ENCODE data around the gene SYNPR. TPM values are rescaled to one million over a fixed set of nuclear protein-coding genes. Genes with fewer than 3 reads are reported as not detected.

Gene SYNPR
- total and polyA plus RNA-seq, 7 donors: 0.16 to 1.4 (median 0.32) TPM; not detected in 2

- no peak for DNase-seq
- H3K27ac ChIP-seq: no peak overlapping the region
- H3K9me3 ChIP-seq: no peaks in the 10 kb centered on the region
- no peaks in the 10 kb centered on the region for H3K4me1 ChIP-seq
- no peaks in the 10 kb centered on the region for H3K36me3 ChIP-seq
- no peaks in the 10 kb centered on the region for H3K27me3 ChIP-seq
- no peak for TF ChIP-seq CTCF (IDR thresholded peaks at IDR 0.05)
- intact Hi-C loops (cut with DNase I): no loop called here
- no peak overlapping the region for H3K4me3 ChIP-seq
- whole genome bisulfite sequencing, 2 donors: 18 to 57% methylated on average over 5 of the region's 5 CpGs
Observed at GRCh38 chr3:63450634-63451363, 172.7 kb downstream of the SYNPR start.

DNA sequence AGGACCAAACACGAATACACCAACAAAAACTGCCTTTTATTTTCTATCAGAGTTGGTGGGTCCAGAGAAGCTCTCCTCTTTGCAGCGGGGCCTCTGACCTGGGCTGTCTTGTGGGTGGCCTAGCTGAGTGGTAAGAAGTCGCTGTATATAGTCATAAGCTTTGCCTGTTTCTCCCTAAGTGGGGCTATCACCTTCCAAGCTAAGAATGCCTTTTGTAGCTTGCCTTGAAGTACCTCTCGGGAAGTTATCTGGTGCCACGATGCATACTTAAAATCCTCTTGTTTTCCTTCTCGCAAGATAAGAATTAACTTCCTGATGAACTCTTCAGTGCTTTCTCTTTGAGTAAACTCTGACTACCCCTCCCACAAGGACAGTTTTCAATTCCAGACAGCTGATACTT lies 178.8 kb downstream of the SYNPR start:
- no peak for DNase-seq
- TF ChIP-seq CTCF (IDR thresholded peaks at IDR 0.05) (no peak), POLR2AphosphoS5 (IDR thresholded peaks at IDR 0.05) (no peak), POLR2A (IDR thresholded peaks at IDR 0.05) (no peak), EP300 (IDR thresholded peaks at IDR 0.05) (no peak)
- intact Hi-C loops (cut with DNase I): no loop called here
- Histone ChIP-seq H3K4me3 (no peak overlapping the region), H3K27me3 (no peaks in the 10 kb centered on the region), H3K36me3 (no peaks in the 10 kb centered on the region), H3K27ac (no peak overlapping the region), H3K9me3 (peaks cover 0 to 3% (median 1%) of the 10 kb centered on the region in 4 donors), H3K4me1 (no peaks in the 10 kb centered on the region)
- WGBS, 2 donors: 48 to 52% methylated on average over 6 of the region's 6 CpGs

DNA sequence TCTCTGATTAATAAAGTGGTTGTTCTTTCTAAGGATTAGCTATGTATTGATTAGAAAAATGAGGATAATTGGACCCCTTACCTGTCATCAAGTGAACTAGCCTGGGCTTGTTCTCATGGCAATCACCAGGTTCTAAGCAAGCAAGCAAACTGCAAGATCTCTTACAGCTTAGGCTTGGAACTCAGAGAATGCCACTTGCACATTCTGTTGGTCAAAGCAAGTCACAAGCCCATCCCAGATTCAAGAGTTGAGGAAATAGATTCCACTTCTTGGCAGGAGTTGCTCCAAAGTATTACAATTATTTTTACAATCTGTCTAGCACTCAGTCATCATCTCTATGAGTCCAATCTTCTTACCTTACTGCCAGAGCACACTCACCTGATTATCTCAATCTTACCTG lies 180.3 kb downstream of the SYNPR start:
- H3K36me3 ChIP-seq: no peaks in the 10 kb centered on the region
- H3K27me3 ChIP-seq: no peaks in the 10 kb centered on the region
- TF ChIP-seq POLR2A (IDR thresholded peaks at IDR 0.05) (no peak), CTCF (IDR thresholded peaks at IDR 0.05) (no peak), EP300 (IDR thresholded peaks at IDR 0.05) (no peak), POLR2AphosphoS5 (IDR thresholded peaks at IDR 0.05) (no peak)
- no peaks in the 10 kb centered on the region for H3K4me1 ChIP-seq
- H3K4me3 ChIP-seq: no peak overlapping the region
- no peak overlapping the region for H3K27ac ChIP-seq
- no peak for DNase-seq
- intact Hi-C loops (cut with DNase I): no loop called here
- H3K9me3 ChIP-seq: peaks cover 0 to 3% (median 1%) of the 10 kb centered on the region in 4 donors

- intact Hi-C loops (cut with DNase I): no loop called here
- H3K27ac ChIP-seq: no peak overlapping the region
- DNase-seq: no peak
Observed at GRCh38 chr3:63462732-63463131, 184.6 kb downstream of the SYNPR start.

More at GRCh38 chr3:63462732-63463131, 184.6 kb downstream of the SYNPR start:
- H3K9me3 ChIP-seq: peaks cover 0 to 3% (median 1%) of the 10 kb centered on the region in 4 donors
- no peaks in the 10 kb centered on the region for H3K36me3 ChIP-seq
- TF ChIP-seq POLR2AphosphoS5 (IDR thresholded peaks at IDR 0.05) (no peak), POLR2A (IDR thresholded peaks at IDR 0.05) (no peak), EP300 (IDR thresholded peaks at IDR 0.05) (no peak), CTCF (IDR thresholded peaks at IDR 0.05) (no peak)
- H3K4me1 ChIP-seq: no peaks in the 10 kb centered on the region
- no peak overlapping the region for H3K4me3 ChIP-seq
- no peaks in the 10 kb centered on the region for H3K27me3 ChIP-seq
